Fibroblast of villous mesenchyme (primary cell): Measurements from ENCODE around the gene PIH1D1. TPM values are rescaled to one million over a fixed set of nuclear protein-coding genes. Genes with fewer than 3 reads are reported as not detected.
"Not testable (repeated sequence)": the region's sequence is repeated elsewhere in the genome, so short reads cannot be mapped to it uniquely, and the experiment has no call there.

Experiments
- DNase-seq: peaks from one replicate; pipeline ENCODE4 v3.0.0-alpha.2; 2010; ENCODE audit warnings: low read depth
- H3K4me3 ChIP-seq: 2 replicates; pipeline ENCODE4 v1.5.1; 2011; ENCODE audit warnings: low read depth, mild to moderate bottlenecking, low read length
- total RNA-seq: library from RNA; depleted of rRNA; stranded (reverse); fragments of >200 nt; gene quantifications from 2 replicates; pipeline ENCODE4 v1.2.3, GENCODE V29; 2012
- TF ChIP-seq, protein P1 (sequence below): IDR thresholded peaks from 2 replicates; pipeline ENCODE4 v1.5.1; 2012; ENCODE audit warnings: low read depth, mild to moderate bottlenecking, low read length; ENCODE audit not compliant: insufficient read depth

The PIH1D1 gene
- total RNA-seq, 1 donor = 91.1 TPM

DNA sequence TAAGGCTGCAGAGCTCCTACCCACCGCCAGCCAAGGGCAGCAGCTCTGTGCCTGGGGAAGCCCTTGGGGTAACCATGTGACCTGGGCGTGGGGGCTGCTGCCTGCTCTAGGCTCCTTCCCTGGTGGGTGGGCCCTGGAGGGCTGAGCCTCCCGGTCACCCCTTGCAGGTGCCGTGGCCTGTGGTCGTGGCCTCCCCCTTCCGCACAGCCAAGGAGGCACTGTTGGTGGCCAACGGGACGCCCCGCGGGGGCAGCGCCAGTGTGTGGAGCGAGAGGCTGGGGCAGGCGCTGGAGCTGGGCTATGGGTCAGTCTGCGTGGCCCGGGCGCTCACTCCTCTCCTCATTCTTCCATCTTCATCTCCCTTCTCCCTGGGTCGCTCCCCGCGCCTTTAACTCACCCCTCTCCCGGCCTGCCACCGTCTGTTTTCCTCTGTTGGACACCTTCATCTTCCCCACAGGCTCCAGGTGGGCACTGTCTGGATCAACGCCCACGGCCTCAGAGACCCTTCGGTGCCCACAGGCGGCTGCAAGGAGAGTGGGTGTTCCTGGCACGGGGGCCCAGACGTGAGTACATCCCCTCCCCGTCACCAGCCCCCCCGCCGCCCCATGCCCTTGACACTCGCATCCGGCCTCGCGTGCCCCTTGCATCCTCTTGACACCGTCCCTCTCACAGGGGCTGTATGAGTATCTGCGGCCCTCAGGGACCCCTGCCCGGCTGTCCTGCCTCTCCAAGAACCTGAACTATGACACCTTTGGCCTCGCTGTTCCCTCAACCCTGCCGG lies 12.5 kb upstream of the PIH1D1 start:
- TF ChIP-seq, protein P1, sequence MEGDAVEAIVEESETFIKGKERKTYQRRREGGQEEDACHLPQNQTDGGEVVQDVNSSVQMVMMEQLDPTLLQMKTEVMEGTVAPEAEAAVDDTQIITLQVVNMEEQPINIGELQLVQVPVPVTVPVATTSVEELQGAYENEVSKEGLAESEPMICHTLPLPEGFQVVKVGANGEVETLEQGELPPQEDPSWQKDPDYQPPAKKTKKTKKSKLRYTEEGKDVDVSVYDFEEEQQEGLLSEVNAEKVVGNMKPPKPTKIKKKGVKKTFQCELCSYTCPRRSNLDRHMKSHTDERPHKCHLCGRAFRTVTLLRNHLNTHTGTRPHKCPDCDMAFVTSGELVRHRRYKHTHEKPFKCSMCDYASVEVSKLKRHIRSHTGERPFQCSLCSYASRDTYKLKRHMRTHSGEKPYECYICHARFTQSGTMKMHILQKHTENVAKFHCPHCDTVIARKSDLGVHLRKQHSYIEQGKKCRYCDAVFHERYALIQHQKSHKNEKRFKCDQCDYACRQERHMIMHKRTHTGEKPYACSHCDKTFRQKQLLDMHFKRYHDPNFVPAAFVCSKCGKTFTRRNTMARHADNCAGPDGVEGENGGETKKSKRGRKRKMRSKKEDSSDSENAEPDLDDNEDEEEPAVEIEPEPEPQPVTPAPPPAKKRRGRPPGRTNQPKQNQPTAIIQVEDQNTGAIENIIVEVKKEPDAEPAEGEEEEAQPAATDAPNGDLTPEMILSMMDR = no peak
- DNase-seq = no peak
- H3K4me3 ChIP-seq = no peak overlapping the region

DNA sequence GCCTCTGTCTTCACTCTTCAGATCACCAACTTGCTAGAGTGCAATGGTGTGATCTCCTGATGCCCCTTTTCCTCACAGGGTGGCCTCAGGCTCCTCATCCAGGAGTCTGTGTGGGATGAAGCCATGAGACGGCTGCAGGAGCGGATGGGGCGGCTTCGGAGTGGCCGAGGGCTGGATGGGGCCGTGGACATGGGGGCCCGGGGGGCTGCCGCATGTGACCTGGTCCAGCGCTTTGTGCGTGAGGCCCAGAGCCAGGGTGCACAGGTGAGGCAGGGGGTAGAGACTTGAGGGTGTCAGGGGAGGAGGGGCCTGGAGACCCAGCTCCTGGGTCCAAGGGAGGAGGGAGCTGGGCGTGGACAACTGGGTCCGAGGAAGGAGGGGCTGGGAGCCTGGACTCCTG lies 10.9 kb upstream of the PIH1D1 start:
- DNase-seq = no peak
- no peak overlapping the region for H3K4me3 ChIP-seq
- TF ChIP-seq, protein P1 = no peak

DNA sequence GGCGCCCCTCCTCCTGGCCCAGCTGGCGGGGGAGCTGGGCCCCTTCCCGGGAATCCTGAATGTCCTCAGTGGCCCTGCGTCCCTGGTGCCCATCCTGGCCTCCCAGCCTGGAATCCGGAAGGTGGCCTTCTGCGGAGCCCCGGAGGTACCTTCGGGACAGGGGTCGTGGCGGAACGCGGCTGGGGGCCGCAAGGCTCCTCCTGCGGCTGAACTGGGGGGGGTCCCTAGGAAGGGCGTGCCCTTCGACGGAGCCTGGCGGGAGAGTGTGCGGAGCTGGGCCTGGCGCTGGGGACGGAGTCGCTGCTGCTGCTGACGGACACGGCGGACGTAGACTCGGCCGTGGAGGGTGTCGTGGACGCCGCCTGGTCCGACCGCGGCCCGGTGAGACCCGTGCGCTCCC lies 10.0 kb upstream of the PIH1D1 start:
- H3K4me3 ChIP-seq = no peak overlapping the region
- TF ChIP-seq, protein P1 = no peak
- no peak for DNase-seq

DNA sequence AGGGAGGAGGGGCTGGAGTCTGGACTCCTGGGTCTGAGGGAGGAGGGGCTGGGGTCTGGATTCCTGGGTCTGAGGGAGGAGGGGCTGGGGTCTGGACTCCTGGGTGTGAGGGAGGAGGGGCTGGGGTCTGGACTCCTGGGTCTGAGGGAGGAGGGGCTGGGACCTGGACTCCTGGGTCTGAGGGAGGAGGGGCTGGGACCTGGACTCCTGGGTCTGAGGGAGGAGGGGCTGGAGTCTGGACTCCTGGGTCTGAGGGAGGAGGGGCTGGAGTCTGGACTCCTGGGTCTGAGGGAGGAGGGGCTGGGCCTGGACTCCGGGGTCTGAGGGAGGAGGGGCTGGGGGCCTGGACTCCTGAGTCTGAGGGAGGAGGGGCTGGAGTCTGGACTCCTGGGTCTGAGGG lies 9.5 kb upstream of the PIH1D1 start:
- not testable (repeated sequence) for DNase-seq, H3K4me3 ChIP-seq

DNA sequence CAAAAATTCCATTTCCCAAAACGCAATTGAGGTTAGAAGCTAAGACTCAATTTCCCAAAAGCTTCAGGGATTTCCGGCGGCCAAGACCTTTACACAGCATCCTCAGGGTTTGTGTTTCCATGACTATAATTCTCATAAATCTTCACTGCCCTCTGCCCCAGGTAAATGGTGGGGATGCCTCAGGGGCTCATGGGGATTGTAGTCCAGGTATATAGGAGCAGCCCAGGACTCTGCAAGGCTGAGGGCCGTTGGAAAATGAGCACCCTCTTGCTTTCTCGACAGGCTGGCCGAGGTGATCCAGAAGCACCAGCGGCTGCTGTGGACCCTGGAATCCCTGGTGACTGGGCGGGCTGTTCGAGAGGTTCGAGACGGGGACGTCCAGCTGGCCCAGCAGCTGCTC lies 7.8 kb upstream of the PIH1D1 start:
- no peak overlapping the region for H3K4me3 ChIP-seq
- TF ChIP-seq, protein P1 = no peak
- DNase-seq = no peak

DNA sequence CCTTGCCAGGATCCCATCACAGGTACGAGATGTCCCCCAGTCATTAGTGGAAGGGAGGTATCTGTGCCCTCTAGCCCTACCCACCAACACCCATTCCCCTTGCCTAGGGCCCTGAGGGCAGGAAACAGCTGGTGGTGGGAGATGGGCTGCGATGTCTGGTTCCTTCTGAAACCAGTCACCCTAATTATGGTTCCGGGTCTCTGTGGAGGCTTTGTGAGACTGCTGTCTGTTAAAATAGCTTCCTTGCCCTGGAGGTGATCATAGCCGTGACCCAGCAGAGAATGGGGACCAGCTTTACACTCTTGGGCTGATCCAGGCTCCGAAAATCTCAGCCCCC lies 6.9 kb upstream of the PIH1D1 start:
- TF ChIP-seq, protein P1 = no peak
- no peak for DNase-seq

DNA sequence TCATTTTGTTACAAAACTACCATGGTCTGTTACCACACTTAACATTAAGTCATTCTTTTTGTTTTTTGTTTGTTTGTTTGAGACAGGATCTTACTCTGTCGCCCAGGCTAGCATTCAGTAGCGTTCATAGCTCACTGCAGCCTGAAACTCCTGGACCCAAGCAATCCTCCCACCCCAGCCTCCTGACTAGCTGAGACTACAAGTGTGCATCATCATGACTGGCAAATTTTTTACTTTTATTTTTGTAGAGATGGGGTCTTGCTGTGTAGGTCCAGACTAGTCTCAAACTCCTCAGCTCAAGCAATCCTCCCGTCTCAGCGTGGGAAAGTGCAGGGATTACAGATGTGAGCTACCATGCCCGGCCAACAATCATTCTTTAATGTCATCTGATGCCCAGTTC lies 4.7 kb upstream of the PIH1D1 start:
- TF ChIP-seq, protein P1 = no peak
- DNase-seq = peak; percentile 77
- H3K4me3 ChIP-seq = no peak overlapping the region

More for the DNA sequence above, 6.9 kb upstream of the PIH1D1 start:
- H3K4me3 ChIP-seq = no peak overlapping the region
